ENCODE data around the gene TMEM81. TPM values are rescaled to one million over a fixed set of nuclear protein-coding genes. Genes with fewer than 3 reads are reported as not detected.

TMEM81 gene
- polyA plus RNA-seq, 3 donors = 3.6 to 4.5 (median 3.9) TPM

DNA sequence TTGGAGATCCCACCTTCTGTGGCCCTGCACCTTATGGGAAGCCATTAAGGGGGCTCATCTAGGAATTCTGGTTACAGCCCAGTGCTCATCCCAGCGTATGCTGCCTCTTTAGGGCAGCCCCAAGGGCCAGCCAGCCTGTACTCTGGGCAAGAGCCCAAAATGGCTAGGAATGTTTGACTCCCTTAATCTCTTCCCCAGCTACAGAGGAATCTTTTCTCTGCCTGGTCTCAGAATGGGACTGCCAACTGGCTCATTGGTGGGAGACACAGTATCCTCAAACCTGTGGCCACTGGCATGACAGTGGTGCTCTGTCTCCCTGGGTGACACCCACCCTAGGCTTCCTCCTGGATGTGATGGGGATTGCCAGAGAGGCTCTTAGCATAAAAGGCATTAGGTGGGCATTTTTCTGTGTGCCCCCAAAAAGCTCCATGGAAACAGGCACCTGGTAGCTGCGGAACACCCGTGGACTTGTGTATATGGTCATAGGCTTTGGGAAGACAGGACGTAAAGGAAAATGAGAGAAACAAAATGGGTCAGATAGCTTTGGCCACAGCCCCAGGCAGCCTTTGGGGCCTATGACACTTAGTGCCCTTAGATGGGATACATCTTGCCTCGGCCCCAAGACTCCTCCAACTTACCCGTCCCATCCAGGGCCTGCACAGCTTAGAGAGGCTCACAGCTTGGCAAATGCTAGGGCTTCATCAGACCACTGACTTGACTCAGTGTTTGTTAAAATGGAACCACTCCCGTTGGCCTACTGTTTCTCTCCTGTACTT is 6.9 kb downstream of the TMEM81 start:
- no peak for DNase-seq (ENCODE audit: low read depth in 3 of 3, low spot score in 2 of 3)

- no peak for DNase-seq (ENCODE audit: low read depth in 3 of 3, low spot score in 2 of 3)
Measured at GRCh38 chr1:205076245-205076761, 8.0 kb downstream of the TMEM81 start.

GRCh38 chr1:205075642-205076155 is 8.6 kb downstream of the TMEM81 start:
- DNase-seq (ENCODE audit: low read depth in 3 of 3, low spot score in 2 of 3) = no peak

GRCh38 chr1:205074513-205074912 is 9.7 kb downstream of the TMEM81 start:
- DNase-seq (ENCODE audit: low read depth in 3 of 3, low spot score in 2 of 3) = no peak

- DNase-seq (ENCODE audit: low read depth in 3 of 3, low spot score in 2 of 3) = no peak
Measured at GRCh38 chr1:205074084-205074483, 10.2 kb downstream of the TMEM81 start.

GRCh38 chr1:205073511-205073910 is 10.7 kb downstream of the TMEM81 start:
- no peak for DNase-seq (ENCODE audit: low read depth in 3 of 3, low spot score in 2 of 3)

GRCh38 chr1:205072881-205073280 is 11.4 kb downstream of the TMEM81 start:
- no peak for DNase-seq (ENCODE audit: low read depth in 3 of 3, low spot score in 2 of 3)

GRCh38 chr1:205072286-205072685 is 12.0 kb downstream of the TMEM81 start:
- DNase-seq (ENCODE audit: low read depth in 3 of 3, low spot score in 2 of 3) = no peak

- DNase-seq (ENCODE audit: low read depth in 3 of 3, low spot score in 2 of 3) = no peak
Measured at GRCh38 chr1:205071801-205072200, 12.5 kb downstream of the TMEM81 start.

DNA sequence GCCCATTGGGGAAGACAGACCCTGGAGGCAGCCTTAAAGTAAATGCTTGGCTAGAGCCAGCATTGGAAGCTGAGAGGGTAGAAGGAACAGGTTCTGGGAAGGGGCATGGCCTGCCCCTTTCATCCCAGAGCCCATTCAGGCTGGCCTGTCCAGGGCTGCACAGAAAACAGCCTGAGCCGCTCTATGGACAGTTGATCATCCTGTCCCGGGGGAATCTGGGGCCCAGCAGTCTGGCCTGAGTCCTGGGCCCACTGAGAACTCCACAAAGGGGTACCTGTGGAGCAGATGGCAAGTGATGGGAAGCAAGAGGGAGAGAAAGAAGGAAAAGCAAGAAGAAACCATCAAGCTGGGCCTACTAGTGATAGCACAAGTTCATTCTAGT is 13.2 kb downstream of the TMEM81 start:
- DNase-seq (ENCODE audit: low read depth in 3 of 3, low spot score in 2 of 3) = no peak

- DNase-seq (ENCODE audit: low read depth in 3 of 3, low spot score in 2 of 3) = no peak
Measured at GRCh38 chr1:205069371-205070125, 14.7 kb downstream of the TMEM81 start.

DNA sequence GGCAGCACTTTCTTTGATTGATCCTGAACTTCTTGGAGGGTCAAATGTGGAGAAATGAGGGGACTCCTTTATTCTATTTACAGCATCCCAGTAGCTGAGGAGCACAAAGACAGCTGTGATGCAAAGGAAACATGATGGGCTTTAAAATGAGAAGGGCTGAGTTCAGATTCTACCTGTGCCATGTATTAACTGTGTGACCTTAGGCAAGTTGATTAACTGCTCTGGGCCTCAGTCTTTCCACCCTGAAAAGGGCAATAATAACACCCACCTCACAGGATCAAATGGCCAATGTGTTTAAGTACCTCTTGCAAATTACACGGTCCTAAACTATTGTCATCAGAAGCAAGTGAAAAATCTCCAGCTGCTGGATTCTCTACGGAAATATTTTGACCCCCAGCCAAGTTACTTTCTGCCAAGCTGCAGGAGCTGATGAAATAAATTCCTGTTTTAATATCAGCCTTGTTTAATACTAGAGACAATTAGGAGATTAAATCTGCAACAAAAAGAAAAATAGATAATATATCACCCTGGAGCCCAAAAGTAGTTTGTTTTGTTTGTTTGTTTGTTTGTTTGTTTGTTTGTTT is 15.7 kb downstream of the TMEM81 start:
- DNase-seq (ENCODE audit: low read depth in 3 of 3, low spot score in 2 of 3) = no peak

DNA sequence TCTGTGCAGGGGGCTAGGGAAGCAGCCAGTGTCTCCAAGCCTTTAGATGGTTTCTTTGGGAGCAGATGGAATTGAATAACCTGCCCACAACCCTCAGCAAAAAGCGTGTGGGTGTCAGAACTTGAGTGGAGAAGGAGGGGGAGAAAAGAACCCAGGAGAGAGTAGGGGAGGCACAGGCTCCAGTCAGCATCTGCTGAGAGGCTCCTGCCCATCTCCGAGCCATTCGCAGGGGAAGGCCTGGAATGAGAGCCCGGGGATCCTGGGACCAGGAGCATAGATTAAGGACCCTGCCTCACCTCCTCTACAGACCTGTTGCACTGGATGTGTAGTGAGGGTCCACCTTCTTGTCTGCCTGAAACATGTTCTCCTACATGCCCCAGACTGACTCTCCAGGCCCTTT is 16.3 kb downstream of the TMEM81 start:
- DNase-seq (ENCODE audit: low read depth in 3 of 3, low spot score in 2 of 3) = no peak

GRCh38 chr1:205067031-205067430 is 17.2 kb downstream of the TMEM81 start:
- DNase-seq (ENCODE audit: low read depth in 3 of 3, low spot score in 2 of 3) = no peak

GRCh38 chr1:205066141-205066818 is 18.0 kb downstream of the TMEM81 start:
- no peak for DNase-seq (ENCODE audit: low read depth in 3 of 3, low spot score in 2 of 3)

GRCh38 chr1:205065666-205066065 is 18.6 kb downstream of the TMEM81 start:
- DNase-seq (ENCODE audit: low read depth in 3 of 3, low spot score in 2 of 3) = no peak

GRCh38 chr1:205064741-205065316 is 19.4 kb downstream of the TMEM81 start:
- no peak for DNase-seq (ENCODE audit: low read depth in 3 of 3, low spot score in 2 of 3)

DNA sequence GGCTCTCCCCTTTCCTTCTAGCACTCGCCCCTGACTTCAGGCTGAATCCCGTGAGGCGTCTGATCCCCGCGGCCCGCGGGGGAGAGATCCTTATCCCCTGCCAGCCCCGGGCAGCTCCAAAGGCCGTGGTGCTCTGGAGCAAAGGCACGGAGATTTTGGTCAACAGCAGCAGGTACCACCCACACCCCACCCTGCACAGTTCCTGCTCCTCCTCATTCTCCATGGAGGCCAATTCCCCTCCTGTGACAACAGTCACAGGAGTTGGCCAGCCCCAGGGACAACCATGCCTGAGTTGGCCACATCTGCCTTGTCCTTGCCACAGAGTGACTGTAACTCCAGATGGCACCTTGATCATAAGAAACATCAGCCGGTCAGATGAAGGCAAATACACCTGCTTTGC is 20.0 kb downstream of the TMEM81 start:
- no peak for DNase-seq (ENCODE audit: low read depth in 3 of 3, low spot score in 2 of 3)

DNA sequence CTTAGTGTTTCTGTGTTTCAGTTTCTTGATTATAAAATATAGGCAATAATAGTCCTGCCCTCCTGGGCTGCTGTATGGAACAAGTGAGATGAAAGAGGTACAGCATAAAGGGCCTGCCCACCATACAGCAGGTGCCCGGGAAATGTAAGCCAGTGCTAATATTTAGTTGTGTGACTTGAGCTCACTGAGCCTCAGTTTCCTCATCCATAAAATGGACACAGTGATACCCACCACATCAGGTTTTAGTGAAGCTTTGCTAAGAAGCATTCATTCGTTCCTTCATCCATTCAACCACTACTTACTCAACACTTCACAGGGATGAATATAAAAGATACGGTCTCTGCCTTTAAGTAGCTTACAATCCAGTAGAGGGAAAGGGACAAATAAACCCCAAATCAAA is 21.4 kb downstream of the TMEM81 start:
- no peak for DNase-seq (ENCODE audit: low read depth in 3 of 3, low spot score in 2 of 3)

DNA sequence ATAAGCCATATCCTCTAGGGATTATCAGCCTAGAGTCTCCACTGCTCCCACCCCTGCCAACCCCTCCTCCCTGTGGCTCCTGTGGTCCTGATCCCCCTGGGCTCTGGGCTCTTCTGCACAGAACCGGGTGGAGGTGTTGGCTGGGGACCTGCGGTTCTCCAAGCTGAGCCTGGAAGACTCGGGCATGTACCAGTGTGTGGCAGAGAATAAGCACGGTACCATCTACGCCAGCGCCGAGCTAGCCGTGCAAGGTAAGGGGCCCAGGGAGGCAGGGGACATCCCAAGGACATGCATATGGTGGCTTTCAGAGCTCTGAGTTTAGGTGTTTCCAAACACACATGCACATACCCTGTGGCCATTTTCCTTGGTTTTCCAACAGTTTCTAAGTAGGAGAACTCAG is 21.9 kb downstream of the TMEM81 start:
- DNase-seq (ENCODE audit: low read depth in 3 of 3, low spot score in 2 of 3) = no peak
